GM13976 (cell line): ENCODE measurements around the gene GPC6.

Experiments used
- DNase-seq: peaks from one replicate; pipeline ENCODE4 v3.0.0; 2012; ENCODE audit warnings: low spot score
- in situ Hi-C: fragments of 300-500 bp; cut with MboI; formaldehyde crosslinking; loops from one replicate; pipeline ENCODE4 v1.12.0; 2022; ENCODE audit warnings: low sequenced_read_pairs, mixed read lengths, inconsistent platforms; ENCODE audit not compliant: unreplicated experiment
- TF ChIP-seq, protein P1 (sequence below): IDR thresholded peaks from 2 replicates; pipeline ENCODE4 v1.5.1; 2012; ENCODE audit warnings: borderline replicate concordance, mild to moderate bottlenecking; ENCODE audit not compliant: insufficient read depth; ENCODE audit errors: extremely low read depth, missing control alignments, control extremely low read depth

The GPC6 gene

GRCh38 chr13:93819331-93819890 lies 592.8 kb downstream of the GPC6 start:
- no peak for DNase-seq
- in situ Hi-C loops: no loop called here
- TF ChIP-seq, protein P1, sequence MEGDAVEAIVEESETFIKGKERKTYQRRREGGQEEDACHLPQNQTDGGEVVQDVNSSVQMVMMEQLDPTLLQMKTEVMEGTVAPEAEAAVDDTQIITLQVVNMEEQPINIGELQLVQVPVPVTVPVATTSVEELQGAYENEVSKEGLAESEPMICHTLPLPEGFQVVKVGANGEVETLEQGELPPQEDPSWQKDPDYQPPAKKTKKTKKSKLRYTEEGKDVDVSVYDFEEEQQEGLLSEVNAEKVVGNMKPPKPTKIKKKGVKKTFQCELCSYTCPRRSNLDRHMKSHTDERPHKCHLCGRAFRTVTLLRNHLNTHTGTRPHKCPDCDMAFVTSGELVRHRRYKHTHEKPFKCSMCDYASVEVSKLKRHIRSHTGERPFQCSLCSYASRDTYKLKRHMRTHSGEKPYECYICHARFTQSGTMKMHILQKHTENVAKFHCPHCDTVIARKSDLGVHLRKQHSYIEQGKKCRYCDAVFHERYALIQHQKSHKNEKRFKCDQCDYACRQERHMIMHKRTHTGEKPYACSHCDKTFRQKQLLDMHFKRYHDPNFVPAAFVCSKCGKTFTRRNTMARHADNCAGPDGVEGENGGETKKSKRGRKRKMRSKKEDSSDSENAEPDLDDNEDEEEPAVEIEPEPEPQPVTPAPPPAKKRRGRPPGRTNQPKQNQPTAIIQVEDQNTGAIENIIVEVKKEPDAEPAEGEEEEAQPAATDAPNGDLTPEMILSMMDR: no peak

DNA sequence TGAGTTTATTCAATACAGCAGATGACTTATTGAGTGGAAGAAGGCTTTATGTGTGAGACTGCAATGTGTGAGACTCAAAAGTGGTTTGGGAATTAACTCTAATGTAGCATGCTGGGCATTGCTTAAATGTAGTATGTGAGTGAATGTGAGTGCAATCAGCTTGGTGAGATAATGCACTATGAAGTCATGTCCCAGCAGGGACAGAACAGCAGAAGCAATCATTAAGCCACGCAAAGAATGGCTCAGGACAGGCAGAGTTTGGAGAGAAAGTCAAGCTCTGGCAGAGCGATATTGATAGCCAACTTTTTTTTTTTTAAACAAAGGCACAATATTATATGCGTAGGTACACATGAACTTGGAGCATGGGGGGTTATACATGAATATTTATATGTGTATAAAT lies 597.7 kb downstream of the GPC6 start:
- in situ Hi-C loops: no loop called here
- TF ChIP-seq, protein P1: no peak
- no peak for DNase-seq

- TF ChIP-seq, protein P1: no peak
- in situ Hi-C loops: no loop called here
- DNase-seq: no peak
Observed at GRCh38 chr13:93834051-93834450, 607.4 kb downstream of the GPC6 start.

DNA sequence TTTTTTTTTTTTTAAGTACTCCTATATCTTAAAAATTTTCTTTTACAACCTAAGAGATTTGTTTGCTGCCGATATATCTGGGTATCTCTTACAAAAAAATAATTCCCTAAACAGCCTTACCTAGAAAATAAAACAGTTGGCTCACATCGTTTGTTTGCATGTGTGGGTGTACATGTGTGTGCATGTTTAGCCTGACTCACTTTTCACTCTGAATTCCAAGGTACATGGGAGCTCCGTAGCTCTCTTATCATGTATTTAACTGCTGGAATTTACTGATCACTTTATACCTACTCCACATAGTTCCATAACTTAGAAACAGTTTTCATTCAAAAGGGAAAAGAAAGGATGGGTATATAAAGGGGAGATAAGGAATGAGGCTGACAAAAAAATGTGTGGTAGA lies 616.5 kb downstream of the GPC6 start:
- DNase-seq: no peak
- in situ Hi-C loops: no loop called here
- TF ChIP-seq, protein P1: no peak

DNA sequence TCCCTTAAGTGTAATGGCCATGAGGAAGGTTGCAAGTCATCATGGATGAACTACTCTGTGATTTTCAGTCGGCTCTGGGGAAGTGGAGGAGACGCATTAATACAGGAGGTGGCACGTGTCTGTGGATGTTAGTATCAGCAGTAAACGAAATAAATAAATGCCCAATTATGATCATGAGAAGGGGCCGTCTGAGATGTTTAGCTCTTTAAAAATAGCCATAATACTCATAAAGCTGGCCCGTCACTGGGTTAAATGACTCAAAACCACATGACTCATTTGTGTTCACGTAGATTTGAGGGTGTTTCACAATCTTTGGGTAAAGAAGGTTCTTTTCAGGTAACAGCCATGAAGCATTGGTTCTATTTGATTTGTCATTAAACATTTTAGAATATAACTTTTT lies 620.6 kb downstream of the GPC6 start:
- no peak for DNase-seq
- in situ Hi-C loops: no loop called here
- TF ChIP-seq, protein P1: no peak

GRCh38 chr13:93848247-93848646 lies 621.6 kb downstream of the GPC6 start:
- in situ Hi-C loops: no loop called here
- TF ChIP-seq, protein P1: no peak
- DNase-seq: no peak
